Esophagus muscularis mucosa (tissue), 4 donors: ENCODE data around the gene XPO5. TPM values are rescaled to one million over a fixed set of nuclear protein-coding genes. Genes with fewer than 3 reads are reported as not detected.

Source experiments
- DNase-seq: peaks from one replicate; pipeline ENCODE4 v3.0.0-alpha.2; 2017; ENCODE audit errors: extremely low spot score
- H3K27ac ChIP-seq, 4 donors: fragments of 200-600 bp; sonication (generic); replicated peaks in 1 of 4; 1 replicate in 3 of 4; 2 replicates in 1 of 4; pipeline ENCODE4 v1.5.1; 2016 to 2019; ENCODE audit warnings: mild to moderate bottlenecking in 1 of 4
- H3K27me3 ChIP-seq, 4 donors: fragments of 200-600 bp; sonication (generic); one replicate each; pipeline versions ENCODE4 v1.5.1 to v1.6.0; 2016 to 2019
- H3K36me3 ChIP-seq, 4 donors: fragments of 200-600 bp; sonication (generic); one replicate each; pipeline ENCODE4 v1.5.1; 2016 to 2019
- H3K4me1 ChIP-seq, 4 donors: fragments of 200-600 bp; sonication (generic); one replicate each; pipeline ENCODE4 v1.5.1; 2016 to 2019
- H3K4me3 ChIP-seq, 4 donors: fragments of 200-600 bp; sonication (generic); 1 replicate in 2 of 4; 2 replicates in 2 of 4; pipeline ENCODE4 v1.5.1; 2016 to 2019; ENCODE audit warnings: mild to moderate bottlenecking in 4 of 4, moderate library complexity in 1 of 4
- H3K9me3 ChIP-seq, 4 donors: fragments of 200-600 bp; sonication (generic); 1 replicate in 3 of 4; 2 replicates in 1 of 4; pipeline ENCODE4 v1.5.1; 2016 to 2019
- EP300 ChIP-seq: sonication (generic); formaldehyde crosslinking; IDR thresholded peaks from one replicate; pipeline ENCODE4 v1.6.1; 2017; ENCODE audit warnings: antibody characterized with exemption
- POLR2A ChIP-seq: fragments of 450-650 bp; IDR thresholded peaks from one replicate; pipeline ENCODE4 v1.6.1; 2017; ENCODE audit warnings: antibody characterized with exemption, moderate library complexity, mild to moderate bottlenecking, low read depth
- POLR2AphosphoS5 ChIP-seq, 2 donors: sonication (generic); formaldehyde crosslinking; IDR thresholded peaks; one replicate each; pipeline ENCODE4 v1.6.1; 2017; ENCODE audit warnings: antibody characterized with exemption in 2 of 2
- WGBS: methylation state at CpG from one replicate; pipeline ENCODE4 v1.1.5; 2018; 5-methylcytosine and 5-hydroxymethylcytosine counted together
- intact Hi-C: fragments of 100-400 bp; cut with DNase I; formaldehyde crosslinking; loops from one replicate; pipeline ENCODE4 v1.15.1; 2023
- total RNA-seq, 4 donors: library from RNA; depleted of rRNA; stranded (reverse); fragments of >200 nt; gene quantifications; one replicate each; pipeline versions ENCODE4 v1.1.0 to v1.2.1, GENCODE V29; 2016
- TF ChIP-seq, protein P1 (sequence below), 3 experiments: fragments of 200-600 bp in 2 of 3; fragments of 450-650 bp in 1 of 3; sonication (generic) in 2 of 3; IDR thresholded peaks; one replicate each; pipeline ENCODE4 v1.5.1; 2017 to 2019; ENCODE audit warnings: antibody characterized with exemption in 3 of 3, mild to moderate bottlenecking in 2 of 3, moderate library complexity in 1 of 3

Gene XPO5
- total RNA-seq, 4 donors from 2014 or later, result 12.5 to 17.1 (median 15.7) TPM

DNA sequence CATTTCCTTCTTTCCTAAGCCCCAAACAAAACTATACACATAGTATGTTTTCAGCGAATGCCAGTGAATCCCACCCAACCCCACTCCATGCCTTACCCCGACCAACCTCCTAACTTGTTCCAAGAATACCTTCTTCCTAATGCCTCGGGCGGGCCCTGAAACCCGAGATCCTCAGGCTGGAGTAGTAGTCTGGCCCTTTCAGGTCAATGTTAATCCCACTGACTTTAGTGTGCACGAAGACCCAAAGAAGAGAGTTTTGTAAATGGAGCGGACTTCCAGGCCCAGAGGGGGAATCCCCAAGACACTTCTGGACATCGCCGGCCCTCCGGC, 59.5 kb downstream of the XPO5 start:
- H3K4me3 ChIP-seq, result peak overlapping the region; percentile 77 to 92 (median 86)
- H3K9me3 ChIP-seq, result no peaks in the 10 kb centered on the region
- H3K27me3 ChIP-seq, result no peaks in the 10 kb centered on the region
- H3K27ac ChIP-seq, result peak overlapping the region; percentile 85 to 89 (median 88)
- DNase-seq, result no peak
- intact Hi-C loops, result loop anchor here (10.0 kb wide), 1 partner anchor 342 kb away; the partner anchor contains the start of gene SRF
- H3K4me1 ChIP-seq, result peaks cover 41 to 56% (median 54%) of the 10 kb centered on the region in 4 donors
- TF ChIP-seq, protein P1, sequence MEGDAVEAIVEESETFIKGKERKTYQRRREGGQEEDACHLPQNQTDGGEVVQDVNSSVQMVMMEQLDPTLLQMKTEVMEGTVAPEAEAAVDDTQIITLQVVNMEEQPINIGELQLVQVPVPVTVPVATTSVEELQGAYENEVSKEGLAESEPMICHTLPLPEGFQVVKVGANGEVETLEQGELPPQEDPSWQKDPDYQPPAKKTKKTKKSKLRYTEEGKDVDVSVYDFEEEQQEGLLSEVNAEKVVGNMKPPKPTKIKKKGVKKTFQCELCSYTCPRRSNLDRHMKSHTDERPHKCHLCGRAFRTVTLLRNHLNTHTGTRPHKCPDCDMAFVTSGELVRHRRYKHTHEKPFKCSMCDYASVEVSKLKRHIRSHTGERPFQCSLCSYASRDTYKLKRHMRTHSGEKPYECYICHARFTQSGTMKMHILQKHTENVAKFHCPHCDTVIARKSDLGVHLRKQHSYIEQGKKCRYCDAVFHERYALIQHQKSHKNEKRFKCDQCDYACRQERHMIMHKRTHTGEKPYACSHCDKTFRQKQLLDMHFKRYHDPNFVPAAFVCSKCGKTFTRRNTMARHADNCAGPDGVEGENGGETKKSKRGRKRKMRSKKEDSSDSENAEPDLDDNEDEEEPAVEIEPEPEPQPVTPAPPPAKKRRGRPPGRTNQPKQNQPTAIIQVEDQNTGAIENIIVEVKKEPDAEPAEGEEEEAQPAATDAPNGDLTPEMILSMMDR (IDR thresholded peaks at IDR 0.05), result no peak
- TF ChIP-seq EP300, result no peak
- TF ChIP-seq POLR2AphosphoS5 (IDR thresholded peaks at IDR 0.05), result no peak
- TF ChIP-seq POLR2A, result no peak
- H3K36me3 ChIP-seq, result peaks cover 58 to 69% (median 64%) of the 10 kb centered on the region in 4 donors
- 1% methylated on average over 10 of the region's 10 CpGs for WGBS

DNA sequence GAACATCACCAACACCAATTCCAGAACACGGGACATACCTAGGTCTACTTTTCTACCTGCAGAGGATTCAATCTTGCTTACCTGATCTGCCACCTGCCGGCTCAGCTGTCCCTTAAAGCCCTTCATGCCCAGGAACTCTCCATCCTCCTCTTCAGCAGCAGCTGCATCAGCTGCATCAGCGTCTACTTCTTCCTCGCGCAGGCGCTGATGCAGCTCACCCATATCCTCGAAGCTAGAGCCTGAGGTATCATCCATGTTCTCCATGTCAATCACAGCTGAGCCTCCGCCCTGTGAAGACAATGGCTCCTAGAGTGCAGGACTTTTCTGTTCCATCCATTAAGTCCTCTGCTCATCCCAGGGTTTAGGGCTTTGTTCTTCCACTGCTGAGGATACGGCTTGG, 60.0 kb downstream of the XPO5 start:
- Histone ChIP-seq H3K9me3 (no peaks in the 10 kb centered on the region), H3K4me1 (peaks cover 43 to 58% (median 55%) of the 10 kb centered on the region in 4 donors), H3K36me3 (peaks cover 53 to 69% (median 60%) of the 10 kb centered on the region in 4 donors), H3K27ac (peak overlapping the region in 3 of 4 donors; percentile 85 to 89 (median 87)), H3K4me3 (peak overlapping the region; percentile 77 to 92 (median 86)), H3K27me3 (no peaks in the 10 kb centered on the region)
- DNase-seq, result no peak
- WGBS, result 75% methylated on average over 9 of the region's 9 CpGs
- TF ChIP-seq EP300 (no peak), POLR2A (no peak), POLR2AphosphoS5 (IDR thresholded peaks at IDR 0.05) (no peak)
- TF ChIP-seq, protein P1 (IDR thresholded peaks at IDR 0.05), result no peak
- intact Hi-C loops, result loop anchor here (10.0 kb wide), 1 partner anchor 341 kb away; the partner anchor contains the start of gene SRF

DNA sequence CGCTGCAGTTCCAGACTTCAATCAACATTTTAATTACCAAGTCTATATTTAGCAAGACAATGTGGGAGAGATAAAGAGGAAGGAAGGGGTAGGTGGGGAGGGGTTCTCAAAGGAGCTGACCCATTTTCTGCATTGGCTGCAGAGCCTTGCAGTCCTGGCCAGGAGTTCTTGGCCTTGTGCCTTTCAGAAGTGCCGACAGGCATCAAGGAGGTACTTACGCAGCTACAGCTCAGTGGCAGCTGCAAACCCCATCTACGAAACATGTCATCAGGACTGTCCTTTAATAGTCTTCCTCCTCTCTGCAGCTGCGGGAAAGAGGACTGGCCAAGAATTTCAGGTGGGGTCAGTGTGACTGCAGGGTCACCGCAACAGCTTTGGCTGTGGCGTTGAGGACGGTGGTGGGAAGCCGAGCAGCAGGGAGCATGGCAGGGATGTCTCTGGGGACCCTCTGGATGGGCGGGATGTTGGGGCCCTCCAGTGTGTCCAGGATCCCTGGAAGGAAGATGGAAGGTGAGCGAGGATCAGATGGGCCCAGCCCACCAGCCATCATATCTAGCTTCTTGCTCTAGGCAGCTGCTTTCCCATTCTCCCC, 63.9 kb downstream of the XPO5 start:
- 82% methylated on average over 9 of the region's 11 CpGs for WGBS
- Histone ChIP-seq H3K9me3 (no peaks in the 10 kb centered on the region), H3K27ac (no peak overlapping the region), H3K36me3 (peaks cover 36 to 51% (median 43%) of the 10 kb centered on the region in 4 donors), H3K27me3 (peaks cover 0 to 6% (median 0%) of the 10 kb centered on the region in 4 donors), H3K4me3 (no peak overlapping the region), H3K4me1 (peaks cover 45 to 64% (median 59%) of the 10 kb centered on the region in 4 donors)
- no peak for DNase-seq
- TF ChIP-seq POLR2AphosphoS5 (IDR thresholded peaks at IDR 0.05) (no peak), POLR2A (no peak), EP300 (no peak)
- TF ChIP-seq, protein P1 (IDR thresholded peaks at IDR 0.05), result no peak
- intact Hi-C loops, result loop anchor here (10.0 kb wide), 1 partner anchor 337 kb away; the partner anchor contains the start of gene SRF

DNA sequence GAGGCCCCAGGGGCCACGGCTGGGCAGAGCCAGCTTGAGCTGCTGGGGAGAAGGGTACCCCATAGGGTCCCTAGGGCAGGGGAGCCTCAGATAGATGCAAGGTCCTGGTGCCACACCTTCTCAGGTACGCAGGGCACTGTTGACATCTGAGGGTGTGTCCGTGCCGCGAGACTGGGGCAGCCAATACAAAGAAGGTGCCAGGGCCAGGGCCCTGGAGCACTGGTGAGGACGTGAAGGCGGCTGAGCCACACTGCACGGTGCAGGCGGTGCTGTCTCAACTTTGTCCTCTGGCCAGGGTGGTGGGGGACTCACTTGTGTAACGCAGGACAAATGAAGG, 65.0 kb downstream of the XPO5 start:
- TF ChIP-seq, protein P1 (IDR thresholded peaks at IDR 0.05), result no peak
- TF ChIP-seq POLR2AphosphoS5 (IDR thresholded peaks at IDR 0.05), result no peak
- no peak for TF ChIP-seq EP300
- TF ChIP-seq POLR2A, result no peak
- peak overlapping the region; percentile 54 to 70 (median 60) for H3K27ac ChIP-seq
- peaks cover 38 to 51% (median 45%) of the 10 kb centered on the region in 4 donors for H3K36me3 ChIP-seq
- peaks cover 48 to 64% (median 58%) of the 10 kb centered on the region in 4 donors for H3K4me1 ChIP-seq
- H3K9me3 ChIP-seq, result no peaks in the 10 kb centered on the region
- WGBS, result 95% methylated on average over 9 of the region's 10 CpGs
- intact Hi-C loops, result loop anchor here (10.0 kb wide), 1 partner anchor 336 kb away; the partner anchor contains the start of gene SRF
- no peak for DNase-seq
- peak overlapping the region; percentile 65 to 83 (median 73) for H3K4me3 ChIP-seq
- H3K27me3 ChIP-seq, result peaks cover 0 to 6% (median 0%) of the 10 kb centered on the region in 4 donors
